ENCODE results near the gene BCL2.

BCL2 gene

DNA sequence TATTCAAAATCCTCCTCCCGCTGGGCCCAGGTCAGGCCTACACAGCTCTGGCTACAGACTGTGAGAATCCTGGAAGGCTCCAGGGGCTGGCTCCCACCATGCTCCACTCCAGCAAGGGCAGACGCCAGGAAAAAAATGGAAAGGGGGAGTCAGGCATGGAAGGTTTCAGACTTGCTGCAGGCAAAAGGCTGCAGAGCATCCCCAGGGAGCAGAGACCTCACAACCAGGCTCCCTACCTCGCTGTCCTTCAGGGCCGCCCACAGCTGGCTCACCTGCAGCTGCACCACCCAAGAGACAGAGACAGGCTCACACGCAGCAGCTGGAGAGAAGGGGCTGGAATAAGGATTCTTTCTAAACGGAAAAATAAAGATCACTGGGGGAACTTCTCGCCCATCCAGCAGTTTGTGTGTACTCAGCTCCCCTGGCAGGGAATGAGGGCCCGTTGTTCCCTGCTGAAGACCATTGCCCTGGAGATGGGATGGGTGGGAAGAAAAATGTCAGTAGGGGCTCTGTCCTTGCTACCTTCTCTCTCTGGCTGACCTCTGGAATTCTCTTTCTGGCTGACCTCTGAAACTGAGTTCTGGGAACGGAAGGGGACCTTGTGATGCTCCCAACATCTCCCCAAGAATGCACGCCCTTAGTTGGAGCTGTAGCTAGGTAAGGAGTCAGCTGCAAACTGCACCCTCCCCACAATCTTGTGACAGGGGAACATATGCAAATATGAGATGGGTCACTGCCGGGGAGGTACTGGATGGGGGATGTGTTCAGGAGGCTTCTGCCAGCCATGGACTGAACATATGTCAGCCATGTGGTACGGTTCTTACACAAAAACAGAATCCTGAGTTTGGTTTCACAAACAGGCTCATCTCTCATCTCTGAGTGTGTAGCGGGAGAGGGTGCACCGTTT, 34.5 kb downstream of the BCL2 start:
- no peak for DNase-seq

DNA sequence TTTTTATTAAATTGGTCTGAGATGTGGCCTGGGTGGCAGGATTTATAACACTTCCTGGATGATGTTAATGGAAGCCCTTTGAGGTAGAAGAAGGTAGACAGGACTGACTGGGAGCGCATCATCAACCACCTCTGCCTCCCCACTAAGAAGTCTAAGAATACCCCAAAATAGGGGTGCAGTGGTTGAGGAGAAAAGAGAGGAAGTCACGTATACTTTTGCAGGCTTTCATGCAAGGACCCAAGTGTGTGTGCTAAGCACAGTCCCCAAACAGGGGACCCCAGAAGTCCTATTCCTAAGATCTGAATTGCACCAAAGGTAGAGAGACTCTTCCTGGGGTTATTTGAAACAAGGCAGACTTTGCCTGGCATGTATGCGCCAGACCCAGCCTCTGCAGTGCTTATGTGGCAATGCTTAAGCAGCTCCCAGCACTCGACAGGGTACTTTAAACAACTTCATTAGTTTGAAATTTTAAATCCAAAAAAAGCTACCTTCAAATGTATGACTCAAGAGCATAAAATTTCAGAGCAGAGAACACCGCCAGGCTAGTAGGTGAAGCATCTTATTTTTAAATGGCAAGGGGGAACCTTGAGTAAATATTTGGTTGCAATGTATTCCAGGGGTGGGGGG, 35.3 kb downstream of the BCL2 start:
- no peak for DNase-seq

DNA sequence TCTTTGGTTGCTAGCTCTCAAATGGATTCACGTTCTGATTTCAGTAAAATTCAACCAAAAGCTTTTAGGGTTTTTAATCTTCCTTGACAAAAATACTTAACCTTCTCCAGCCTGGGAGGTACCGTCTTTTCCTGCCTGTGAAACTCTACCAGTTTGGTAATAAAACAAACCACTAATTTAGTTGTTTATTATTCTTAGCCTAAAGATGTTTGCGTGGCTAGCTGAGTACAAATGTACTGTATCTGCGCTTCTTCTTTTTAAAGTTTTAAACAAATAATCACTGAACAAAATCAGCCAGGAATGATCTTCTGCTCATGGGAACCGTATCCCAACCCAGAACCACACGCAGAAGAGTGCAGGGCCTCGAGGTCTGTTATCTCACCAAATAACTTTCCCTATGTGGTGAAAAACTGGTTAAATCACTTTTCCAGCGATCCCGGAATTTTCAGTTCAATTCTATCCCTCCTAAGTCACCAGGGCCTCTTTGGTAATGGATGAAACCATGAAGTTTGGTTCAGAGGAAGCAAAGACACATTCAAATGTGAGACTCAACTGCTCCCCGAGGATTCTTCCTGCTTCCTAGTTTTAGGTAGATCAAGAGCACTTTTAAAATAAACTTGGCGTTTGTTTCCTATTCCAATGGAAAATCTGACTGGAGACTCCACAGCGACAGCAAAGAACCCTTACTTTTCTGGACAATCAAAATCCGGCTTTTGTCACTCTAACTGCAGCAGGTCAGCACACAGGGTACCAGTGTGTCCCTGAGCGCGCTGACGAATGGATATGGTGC, 36.1 kb downstream of the BCL2 start:
- no peak for DNase-seq

DNA sequence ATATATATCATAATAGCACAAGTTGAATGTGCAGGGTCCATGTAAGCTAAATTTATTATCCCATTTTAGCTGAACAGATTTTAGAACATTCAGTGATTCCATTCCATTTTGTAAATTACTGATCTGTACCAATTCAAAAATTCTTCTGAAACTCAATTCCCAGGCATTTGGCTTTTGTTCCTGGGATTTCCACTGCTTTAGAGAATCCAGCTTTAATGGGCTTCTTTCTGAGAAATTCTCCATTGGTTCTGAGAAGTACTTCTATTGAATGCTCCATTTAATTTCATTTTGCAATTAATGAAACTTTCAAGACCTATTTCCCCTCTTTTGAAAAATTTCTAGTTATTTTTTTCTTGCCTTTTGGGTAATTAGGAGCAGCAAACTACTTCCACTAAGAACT, 36.8 kb downstream of the BCL2 start:
- no peak for DNase-seq

DNA sequence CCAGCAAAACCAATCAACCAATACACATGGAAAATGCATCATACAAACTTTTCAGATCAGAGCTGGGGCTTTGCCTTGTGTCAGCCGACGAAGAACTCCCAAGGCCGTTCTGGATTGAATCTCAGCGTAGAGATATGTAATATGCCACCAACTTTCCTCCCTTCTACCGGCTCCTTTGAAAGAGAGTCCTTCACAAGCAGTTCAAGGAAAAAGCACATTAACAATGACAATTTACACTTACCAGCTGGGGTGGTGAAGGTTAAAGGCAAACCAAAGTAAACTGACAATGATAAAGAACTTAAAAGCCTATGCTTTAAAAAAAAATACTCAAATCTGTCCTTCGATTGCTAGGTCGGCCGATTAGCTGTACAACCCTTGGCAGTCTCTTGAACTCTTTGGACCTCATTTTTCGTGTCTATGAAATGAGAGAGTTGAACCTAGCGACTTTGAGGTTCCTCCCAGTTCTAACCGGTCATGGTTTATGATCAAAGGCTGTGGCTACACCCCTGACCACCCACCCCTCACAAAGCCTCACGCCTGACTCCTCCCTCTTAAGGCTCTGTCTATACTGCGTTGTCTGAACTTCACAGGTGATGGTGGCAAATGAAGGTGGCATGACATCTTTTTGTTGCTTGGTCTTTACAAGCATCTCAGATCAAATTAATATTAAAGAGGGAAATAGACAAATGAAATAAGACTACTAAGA, 46.2 kb downstream of the BCL2 start:
- no peak for DNase-seq

DNA sequence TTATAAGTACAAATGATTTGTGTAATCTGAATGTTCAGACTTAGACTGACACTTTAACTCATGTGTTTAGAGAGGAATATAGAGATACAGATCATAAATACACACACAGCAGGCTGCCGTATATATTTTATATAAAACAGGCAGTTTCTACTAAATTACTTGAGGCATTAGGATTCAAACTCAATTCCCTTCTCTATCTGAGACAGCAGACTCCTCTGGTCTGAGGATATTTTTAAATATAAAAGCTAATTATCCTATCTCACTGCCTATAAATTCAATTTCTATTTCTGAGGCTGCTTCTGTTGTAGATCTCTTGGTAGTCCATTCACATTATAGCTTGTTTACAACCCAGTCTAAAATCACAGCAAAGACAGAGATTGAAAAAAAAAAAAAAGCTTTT, 46.9 kb downstream of the BCL2 start:
- DNase-seq: no peak

DNA sequence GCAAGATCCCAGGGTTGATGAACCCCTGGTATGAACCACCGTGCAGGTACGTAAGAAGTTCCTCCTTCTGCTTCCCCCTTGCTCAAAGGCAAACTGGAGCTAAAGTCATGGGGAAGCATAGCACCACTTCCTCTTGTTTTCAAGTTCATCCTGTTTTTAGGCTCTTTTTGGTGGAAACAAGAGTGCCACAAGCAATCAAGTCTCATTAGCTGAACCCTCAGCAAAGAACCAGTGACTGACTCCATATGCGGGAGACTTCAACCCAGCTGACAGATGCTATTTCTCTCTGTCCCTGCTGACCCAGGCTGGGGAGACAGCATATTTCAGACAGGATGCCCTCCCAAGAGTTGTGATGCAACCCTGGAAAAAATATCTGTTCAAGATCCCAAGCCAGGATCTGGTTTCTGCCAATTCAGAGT, 47.7 kb downstream of the BCL2 start:
- no peak for DNase-seq

DNA sequence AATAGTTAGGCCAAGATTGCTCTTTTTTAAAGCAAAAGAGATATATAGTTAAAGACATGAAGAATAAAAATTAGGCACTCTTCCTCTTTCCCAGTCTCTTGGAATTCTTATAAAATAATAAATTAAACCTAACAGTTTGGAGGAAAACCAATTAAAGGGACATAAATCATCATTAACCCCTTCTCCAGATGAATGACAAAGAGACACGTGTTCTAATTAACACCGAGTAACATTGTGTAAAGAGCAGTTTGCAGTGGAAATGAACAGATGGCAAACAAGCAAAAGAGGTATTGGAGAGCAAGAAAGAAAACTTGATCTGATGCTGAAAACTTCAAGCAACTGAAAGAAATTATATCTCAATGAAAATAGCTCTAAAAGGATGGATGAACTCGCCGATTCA, 48.4 kb downstream of the BCL2 start:
- DNase-seq: no peak

DNA sequence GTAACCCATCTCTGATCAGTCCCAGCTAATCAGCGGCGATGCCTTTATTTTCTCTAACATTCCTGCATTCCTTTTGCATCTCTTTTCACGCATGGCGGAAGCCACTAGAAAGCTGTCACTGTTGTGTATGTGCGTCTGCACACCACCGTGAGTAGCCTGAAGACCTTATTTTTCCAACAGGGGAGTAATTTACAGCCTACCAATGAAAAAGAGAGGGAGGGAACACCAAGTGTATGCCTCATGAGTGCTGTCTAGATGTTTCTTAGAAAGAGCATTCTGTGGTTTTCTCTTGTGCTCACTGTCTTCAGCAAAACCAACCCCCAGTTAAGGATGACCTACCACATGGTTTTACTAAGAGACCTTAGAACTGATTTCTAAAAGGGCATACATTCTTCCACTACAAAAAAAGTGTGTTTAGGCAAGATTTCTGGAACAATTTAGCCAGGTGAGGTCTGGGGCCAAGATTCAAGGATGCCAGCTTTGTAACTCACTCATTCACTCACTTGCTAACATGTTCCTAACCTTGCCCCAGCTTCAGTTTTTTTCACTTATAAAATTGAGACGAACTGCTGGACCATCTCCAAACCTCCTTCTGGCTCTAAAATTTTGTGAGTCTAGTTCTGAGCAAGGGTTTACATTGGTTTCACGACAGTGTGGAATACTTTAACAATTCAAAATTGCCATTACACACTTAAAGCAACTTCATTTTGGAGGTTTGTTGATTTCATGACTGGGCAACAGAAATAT, 51.4 kb downstream of the BCL2 start:
- peak; percentile 83 for DNase-seq

DNA sequence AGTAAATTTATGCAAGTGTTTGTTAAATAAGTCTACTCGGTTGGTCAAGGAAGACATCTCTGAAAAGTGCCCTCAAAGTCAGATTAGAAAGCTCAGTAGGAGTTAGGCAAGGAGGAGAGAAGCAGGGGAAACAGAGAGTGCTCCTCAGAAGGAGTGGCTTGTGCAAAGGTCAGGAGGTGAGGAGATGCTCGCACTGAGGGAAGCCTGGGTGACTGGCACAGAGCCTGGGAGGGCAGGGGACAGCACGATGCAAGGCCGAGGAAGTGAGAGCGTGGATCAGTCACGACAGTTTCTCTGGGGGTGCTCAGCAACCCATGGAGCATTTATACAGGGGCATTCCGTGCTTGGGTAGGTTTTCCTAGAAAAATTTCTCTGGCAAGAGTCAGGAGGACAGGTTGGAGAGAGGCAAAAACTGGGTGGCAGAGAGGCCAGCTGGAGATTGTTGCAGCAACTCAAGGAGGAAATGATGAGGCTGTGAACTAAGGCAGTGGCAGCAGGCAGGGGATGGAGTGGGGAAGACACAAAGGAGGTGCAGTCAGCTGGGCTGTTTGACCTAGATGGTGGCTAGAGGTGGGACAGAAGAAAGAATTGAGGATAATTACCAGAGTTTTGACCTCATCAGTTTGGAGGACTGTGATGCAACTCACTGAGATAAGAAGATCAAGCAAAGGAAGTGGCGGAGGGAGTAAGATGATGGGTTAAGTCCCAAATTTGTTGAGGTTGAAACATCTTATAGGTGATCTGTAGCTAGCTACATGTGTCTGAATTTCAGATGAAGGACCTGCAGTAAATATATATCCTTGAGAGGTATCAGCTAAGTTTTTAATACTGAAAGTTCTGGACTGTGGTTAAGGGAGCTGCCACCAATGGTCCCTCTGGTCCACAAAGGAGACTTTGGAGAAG, 52.4 kb downstream of the BCL2 start:
- DNase-seq: no peak

DNA sequence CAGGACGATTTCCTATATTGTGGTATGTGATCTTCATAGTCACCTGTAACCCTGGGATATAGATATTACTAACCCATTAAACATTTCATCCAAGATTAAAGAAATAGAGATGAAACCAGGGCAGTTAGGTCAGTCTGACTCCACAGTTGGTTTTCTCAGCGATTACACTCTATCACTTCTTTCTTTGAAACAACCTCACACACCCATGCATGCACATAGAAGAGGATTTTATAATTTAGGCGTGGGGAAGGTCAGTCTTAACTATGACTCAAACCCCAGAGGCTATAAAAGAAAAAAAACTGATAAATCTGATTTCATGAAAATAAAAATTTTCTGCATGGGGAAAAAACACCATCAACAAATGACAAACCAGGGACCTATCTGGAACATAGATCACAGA, 54.2 kb downstream of the BCL2 start:
- DNase-seq: no peak

DNA sequence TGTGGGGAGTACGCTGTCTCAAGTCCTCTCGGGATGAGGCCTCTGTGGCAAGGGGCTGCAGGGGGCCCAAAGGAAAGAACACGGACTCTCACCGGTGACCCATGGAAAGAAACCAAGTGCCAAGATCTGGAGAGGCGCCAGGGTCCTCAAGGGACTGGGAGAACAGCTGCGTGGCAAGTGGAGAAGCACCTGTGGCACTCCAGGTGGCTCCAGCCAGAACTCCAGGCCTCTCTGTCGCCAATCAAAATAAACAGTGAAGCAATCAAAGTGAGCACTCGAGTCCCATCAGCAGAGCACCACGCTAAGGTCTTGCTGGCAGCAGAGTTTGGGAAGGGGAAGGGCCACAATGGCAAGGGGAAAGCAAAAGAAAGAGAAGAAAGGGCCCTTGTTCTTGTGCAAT, 54.7 kb downstream of the BCL2 start:
- no peak for DNase-seq

DNA sequence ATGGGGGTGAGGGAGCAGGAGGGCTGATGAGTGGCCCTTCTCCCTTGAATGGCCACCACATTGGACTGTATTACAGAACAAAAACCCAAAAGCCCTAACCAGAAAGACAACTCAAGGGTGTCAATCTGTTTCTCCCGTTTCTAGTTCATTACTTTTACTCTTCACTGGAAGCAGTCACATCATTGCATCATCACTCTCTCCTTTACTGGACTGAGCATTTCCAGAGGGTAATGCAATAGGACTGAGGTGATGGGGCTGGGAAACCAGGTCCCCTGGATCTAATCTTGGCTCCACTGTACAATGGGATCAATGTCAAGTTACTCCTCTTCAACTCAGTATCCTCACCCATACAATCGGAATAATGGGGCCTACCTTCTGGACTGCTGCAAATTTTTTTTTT, 56.1 kb downstream of the BCL2 start:
- no peak for DNase-seq

DNA sequence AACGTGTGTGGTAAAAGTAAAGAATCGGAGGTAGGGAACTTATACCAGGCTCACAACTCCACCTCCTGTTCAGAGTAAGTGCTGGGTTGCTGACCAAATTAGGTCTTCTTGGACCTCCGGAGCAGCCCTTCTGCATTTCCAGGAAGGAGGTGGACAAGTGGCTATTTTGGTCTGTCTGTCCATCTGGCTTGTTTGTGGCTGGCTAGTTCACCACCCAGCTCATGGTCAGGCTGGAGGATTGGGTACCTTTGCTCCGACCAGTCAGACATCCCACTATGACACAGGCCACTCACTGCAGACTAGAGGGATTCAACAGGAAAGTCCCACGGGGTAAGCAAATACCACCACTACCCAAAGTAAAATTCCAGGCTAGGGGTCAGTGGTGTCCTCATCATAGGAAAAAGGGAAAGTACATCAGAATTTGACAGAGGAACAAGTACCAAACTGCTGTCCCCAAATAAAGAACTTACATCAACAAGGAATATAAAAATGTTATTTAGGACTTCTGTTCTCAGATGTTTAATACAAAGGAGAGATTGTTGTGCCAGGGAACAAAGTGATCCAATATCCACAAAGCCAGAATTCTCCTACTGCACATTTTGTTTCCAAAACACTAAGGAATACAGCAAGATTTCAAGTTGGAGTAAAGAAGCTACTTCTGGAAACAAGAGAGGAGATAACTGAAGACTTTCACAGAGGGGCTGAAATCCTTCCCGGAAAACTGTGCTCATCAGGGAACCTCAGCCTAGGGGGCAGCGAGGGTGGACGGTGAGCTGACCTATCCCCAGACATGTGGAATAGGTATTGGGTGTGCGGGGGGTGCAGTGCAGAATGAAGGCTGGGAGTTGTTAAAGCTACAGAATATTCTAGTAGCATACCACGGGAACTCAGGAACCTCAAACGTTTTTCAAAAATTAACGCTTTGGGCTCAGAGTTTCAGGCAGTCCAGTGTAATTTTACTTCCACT, 56.9 kb downstream of the BCL2 start:
- no peak for DNase-seq

DNA sequence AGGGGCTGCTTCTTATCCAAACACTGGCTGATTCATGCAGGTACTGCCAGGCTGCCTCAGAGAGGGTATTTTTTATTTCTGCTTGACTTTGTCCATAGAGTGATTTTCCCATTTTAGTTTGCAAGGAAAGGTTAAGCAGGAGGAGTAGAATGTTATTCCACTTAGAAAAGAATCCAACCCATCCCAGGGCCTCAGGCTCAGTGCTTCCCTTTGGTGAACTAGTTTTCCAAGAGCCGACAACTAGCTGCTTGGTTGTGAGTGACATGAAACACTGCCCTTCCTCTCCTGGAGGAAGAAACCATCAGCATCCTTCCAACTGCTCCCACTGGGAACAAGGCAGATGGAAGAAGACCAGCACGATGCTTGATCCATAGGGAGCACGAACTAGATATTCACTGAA, 58.5 kb downstream of the BCL2 start:
- DNase-seq: no peak

DNA sequence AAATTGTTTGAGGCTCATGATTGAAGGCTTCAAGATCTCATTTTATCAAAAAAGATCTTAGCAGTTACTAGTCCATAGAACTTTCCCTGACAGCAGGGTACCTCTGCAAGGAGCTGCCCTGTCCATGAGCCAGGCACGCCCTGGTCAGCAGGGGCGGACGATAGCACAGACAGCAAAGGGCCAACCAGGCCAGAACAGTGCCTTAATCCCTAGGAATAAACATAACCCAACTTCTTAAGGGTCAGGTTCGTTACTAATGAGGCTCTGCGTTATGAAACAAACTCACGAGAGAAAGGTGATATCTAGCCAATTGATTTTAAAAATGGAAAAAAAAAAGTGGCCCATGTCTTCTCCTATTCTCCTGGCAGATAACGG, 59.2 kb downstream of the BCL2 start:
- no peak for DNase-seq

DNA sequence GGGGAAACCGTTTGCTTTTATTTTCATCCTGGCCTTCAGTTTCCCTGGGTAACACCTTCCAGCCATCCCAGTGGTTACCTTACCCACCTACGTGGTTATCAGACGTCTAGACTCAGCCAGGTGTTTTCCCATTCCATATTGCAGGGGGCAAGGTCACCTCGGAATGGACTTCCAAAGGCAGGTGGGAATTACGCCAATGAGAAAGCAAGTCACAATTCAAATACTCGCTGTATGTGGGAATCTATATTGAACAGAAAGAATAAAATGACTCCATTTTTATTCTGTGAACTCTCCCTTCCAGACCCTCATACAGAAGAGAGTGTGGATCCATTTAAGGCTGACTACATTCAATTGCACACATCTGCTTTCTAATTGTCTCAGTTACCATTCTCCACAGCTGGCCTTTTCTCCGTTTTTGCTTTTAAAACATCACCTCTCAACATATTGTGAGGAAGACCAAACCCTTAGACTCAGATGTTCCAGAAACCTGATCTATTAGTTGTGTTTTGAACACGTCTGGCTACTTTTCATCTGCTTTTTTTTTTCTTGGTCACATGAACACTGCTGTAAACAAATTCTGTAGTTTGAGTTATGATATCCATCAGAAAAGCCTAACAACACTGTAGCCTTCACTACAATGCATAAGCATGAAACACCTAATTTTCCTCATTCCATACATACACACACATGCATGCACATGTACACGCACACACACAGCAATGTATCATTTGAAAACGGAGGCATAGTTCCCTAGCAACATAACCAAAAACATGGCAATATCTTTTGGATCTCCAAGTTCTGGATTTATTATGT, 59.8 kb downstream of the BCL2 start:
- DNase-seq: no peak

DNA sequence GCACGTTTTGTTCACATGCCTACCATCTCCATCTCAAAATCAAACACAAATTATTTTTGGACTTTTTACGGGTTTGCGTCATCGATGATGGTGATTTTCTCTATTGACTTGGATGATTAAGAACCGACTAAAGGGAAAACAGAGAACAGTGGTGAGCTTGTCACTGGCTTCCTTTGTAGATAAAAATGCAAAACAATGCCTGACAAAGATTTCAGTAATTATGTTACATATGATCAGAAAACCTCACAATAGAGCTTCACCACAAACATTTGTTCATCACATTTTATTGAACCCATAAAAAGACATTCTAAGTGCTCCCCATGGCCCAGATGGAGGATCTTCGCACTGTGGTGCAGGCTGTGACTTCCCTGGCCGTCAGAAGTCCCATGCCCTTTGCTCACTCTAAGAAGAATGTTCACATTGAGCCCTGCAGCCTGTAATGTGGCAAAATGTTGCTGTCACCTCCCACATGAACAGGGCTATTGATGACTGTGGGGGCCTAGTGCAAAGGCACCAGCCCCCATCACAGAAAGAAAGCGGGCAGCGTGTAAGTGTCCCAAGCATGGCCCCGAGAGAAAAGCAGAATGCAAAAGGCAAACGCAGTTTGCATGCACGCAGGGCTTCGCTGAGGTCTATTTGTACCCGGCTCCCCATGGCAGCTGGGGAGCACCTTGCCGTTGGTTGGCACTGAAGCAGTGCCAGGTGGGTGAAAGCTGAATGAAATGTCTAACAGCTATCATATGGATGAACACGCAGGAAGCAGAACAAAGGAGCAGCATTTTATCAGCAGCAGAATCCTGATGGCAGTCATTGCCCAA, 60.6 kb downstream of the BCL2 start:
- no peak for DNase-seq

All from kidney glomerular epithelial cell (primary cell).